Measurements from ENCODE around the gene WNT9A. TPM values are rescaled to one million over a fixed set of nuclear protein-coding genes. Genes with fewer than 3 reads are reported as not detected.
A peak's percentile ranks its signal among the peaks of the same experiment; 100 is the strongest.

WNT9A gene
- total RNA-seq, 6 donors from 2014 or later, result 4.2 to 15.5 (median 10.9) TPM

- H3K27me3 ChIP-seq, result peaks cover 0 to 2% (median 0%) of the 10 kb centered on the region in 4 donors
- H3K4me3 ChIP-seq, result no peak overlapping the region
- H3K36me3 ChIP-seq, result no peaks in the 10 kb centered on the region
- TF ChIP-seq EP300 (IDR thresholded peaks at IDR 0.05), result no peak
- TF ChIP-seq POLR2AphosphoS5 (IDR thresholded peaks at IDR 0.05), result no peak
- TF ChIP-seq CTCF (IDR thresholded peaks at IDR 0.05), result no peak
- no peak for TF ChIP-seq POLR2A (IDR thresholded peaks at IDR 0.05)
- no peaks in the 10 kb centered on the region for H3K4me1 ChIP-seq
- H3K27ac ChIP-seq, result no peak overlapping the region
- no peak for ATAC-seq (ENCODE audit: low FRiP score in 2 of 2)
- 63 to 74% methylated on average over 7 to 17 of the region's 17 CpGs for WGBS, 2 donors
- no peaks in the 10 kb centered on the region for H3K9me3 ChIP-seq
- peak in 1 of 2 donors; percentile 69 for DNase-seq
These were observed 55.0 kb downstream of the WNT9A start for GRCh38 chr1:227892489-227893299.

DNA sequence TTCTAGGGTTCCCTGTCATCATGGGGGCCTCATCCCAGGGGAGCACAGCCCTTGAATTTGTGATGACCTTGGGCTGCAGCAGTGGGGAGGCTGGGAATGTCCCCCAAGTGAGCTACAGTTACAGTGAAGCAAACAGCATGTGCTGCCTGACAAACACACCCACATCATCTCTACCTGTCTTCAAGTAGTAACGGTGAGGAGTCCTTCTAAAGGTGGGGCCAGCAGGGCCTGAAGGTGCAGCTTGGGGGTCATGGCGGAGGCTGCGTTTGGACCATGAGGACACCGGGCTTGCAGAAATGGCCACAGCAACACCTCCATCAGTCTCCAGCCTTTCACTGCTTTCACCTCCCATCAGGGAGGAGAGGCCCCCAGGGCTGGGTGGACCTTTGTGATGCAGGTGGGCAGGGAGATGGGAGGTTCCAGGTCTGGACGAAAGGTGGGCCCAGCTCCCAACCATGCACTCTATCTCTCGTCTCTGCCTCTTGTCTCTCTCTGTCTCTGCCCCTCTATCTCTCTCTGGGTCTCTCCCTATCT lies 55.7 kb downstream of the WNT9A start:
- ATAC-seq (ENCODE audit: low FRiP score in 2 of 2), result no peak
- H3K27me3 ChIP-seq, result peaks cover 0 to 6% (median under 1%) of the 10 kb centered on the region in 4 donors
- WGBS, 2 donors, result 78 to 94% methylated on average over 5 to 6 of the region's 6 CpGs
- no peaks in the 10 kb centered on the region for H3K36me3 ChIP-seq
- H3K4me1 ChIP-seq, result peaks cover 3 to 6% (median 5%) of the 10 kb centered on the region in 4 donors
- H3K27ac ChIP-seq, result no peak overlapping the region
- H3K9me3 ChIP-seq, result no peaks in the 10 kb centered on the region
- no peak overlapping the region for H3K4me3 ChIP-seq
- no peak for TF ChIP-seq POLR2A (IDR thresholded peaks at IDR 0.05)
- no peak for TF ChIP-seq EP300 (IDR thresholded peaks at IDR 0.05)
- TF ChIP-seq CTCF (IDR thresholded peaks at IDR 0.05), result no peak
- TF ChIP-seq POLR2AphosphoS5 (IDR thresholded peaks at IDR 0.05), result no peak
- no peak for DNase-seq

DNA sequence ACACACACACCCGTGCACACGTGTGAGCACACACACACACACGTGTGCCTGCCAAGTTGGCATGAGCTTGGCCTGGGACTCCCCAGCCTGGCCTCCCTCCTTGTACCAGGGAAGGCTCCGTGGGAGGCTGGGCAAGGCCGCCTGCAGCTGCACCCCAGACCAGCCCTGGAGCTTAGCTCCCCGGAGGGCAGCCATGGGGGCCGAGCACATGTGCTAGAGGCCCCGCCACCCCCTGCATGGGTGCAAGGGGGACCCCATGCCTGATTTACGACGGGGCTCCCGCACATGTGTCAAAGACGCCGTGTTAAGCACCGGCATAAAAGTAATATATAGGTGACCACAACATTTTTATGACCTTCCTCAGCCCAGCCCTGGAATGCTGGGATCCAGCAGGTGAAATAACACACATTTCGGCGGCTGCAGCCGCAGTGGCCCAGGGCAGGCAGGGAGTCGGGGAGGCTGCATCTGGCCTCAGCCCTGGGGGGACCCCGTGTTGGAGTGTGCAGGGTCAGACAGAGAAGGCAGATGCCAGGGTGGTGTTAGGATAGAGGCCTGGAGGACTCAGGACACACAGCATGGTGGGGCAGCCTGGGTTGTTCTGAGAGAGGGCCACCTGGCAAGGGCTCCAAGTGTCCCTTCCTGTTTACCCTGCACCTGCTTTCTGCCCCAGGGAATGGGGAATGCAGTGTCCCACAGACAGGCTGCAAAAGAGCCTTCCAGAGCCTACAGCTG lies 56.3 kb downstream of the WNT9A start:
- 83 to 85% methylated on average over 13 to 19 of the region's 19 CpGs for WGBS, 2 donors
- ATAC-seq (ENCODE audit: low FRiP score in 2 of 2), result no peak

More for the DNA sequence above, 56.3 kb downstream of the WNT9A start:
- no peaks in the 10 kb centered on the region for H3K9me3 ChIP-seq
- peak; percentile 14 to 67 for DNase-seq
- H3K27me3 ChIP-seq, result peaks cover 0 to 6% (median 1%) of the 10 kb centered on the region in 4 donors
- no peaks in the 10 kb centered on the region for H3K36me3 ChIP-seq
- TF ChIP-seq POLR2A (IDR thresholded peaks at IDR 0.05), result no peak
- TF ChIP-seq POLR2AphosphoS5 (IDR thresholded peaks at IDR 0.05), result no peak
- TF ChIP-seq CTCF (IDR thresholded peaks at IDR 0.05), result no peak
- TF ChIP-seq EP300 (IDR thresholded peaks at IDR 0.05), result no peak
- no peak overlapping the region for H3K4me3 ChIP-seq
- peaks cover 8 to 13% (median 11%) of the 10 kb centered on the region in 4 donors for H3K4me1 ChIP-seq
- no peak overlapping the region for H3K27ac ChIP-seq

All from upper lobe of left lung (tissue), 6 donors.